ENCODE results near the gene ORMDL2.

GRCh38 chr12:55816881-55817344, 928 bp upstream of the ORMDL2 start:
- no peak for TF ChIP-seq PPARA (CRISPR knock-in tag; IDR thresholded peaks at IDR 0.05; ENCODE audit: borderline replicate concordance)
- TF ChIP-seq ARNTL (CRISPR knock-in tag; IDR thresholded peaks at IDR 0.05; ENCODE audit: borderline replicate concordance, low read depth) = no peak

All from SK-N-SH treated with all-trans-retinoic acid at 6 μM for 48 hours (cell line).